Fibroblast of lung (primary cell): Measurements from ENCODE around the gene WDR76. TPM values are rescaled to one million over a fixed set of nuclear protein-coding genes. Genes with fewer than 3 reads are reported as not detected.

Experiments used
- DNase-seq, 2 donors: peaks; one replicate each; pipeline versions ENCODE4 v3.0.0 to v3.0.0-alpha.2; 2010; ENCODE audit warnings: low read depth in 2 of 2
- H2AFZ ChIP-seq: 2 replicates; pipeline ENCODE4 v1.5.1; 2012; ENCODE audit warnings: low read length, control low read depth, inconsistent platforms
- H3K27ac ChIP-seq: 2 replicates; pipeline ENCODE4 v1.5.1; 2011; ENCODE audit warnings: low read length, control low read depth; ENCODE audit not compliant: insufficient read depth
- H3K27me3 ChIP-seq: 2 replicates; pipeline ENCODE4 v1.5.1; 2011; ENCODE audit warnings: mild to moderate bottlenecking, low read length; ENCODE audit not compliant: control insufficient read depth, insufficient read depth
- H3K36me3 ChIP-seq: 2 replicates; pipeline ENCODE4 v1.5.1; 2011; ENCODE audit warnings: low read length; ENCODE audit not compliant: control insufficient read depth, insufficient read depth
- H3K4me1 ChIP-seq: 2 replicates; pipeline ENCODE4 v1.5.1; 2011; ENCODE audit warnings: low read length; ENCODE audit not compliant: control insufficient read depth, insufficient read depth; ENCODE audit errors: extremely low read depth
- H3K4me2 ChIP-seq: 2 replicates; pipeline ENCODE4 v1.5.1; 2011; ENCODE audit warnings: low read length, control low read depth; ENCODE audit not compliant: insufficient read depth; ENCODE audit errors: extremely low read depth
- H3K4me3 ChIP-seq, 4 experiments: fragments of 200-600 bp in 1 of 4; sonication (generic) in 1 of 4; replicated peaks in 1 of 4; 2 replicates each; pipeline ENCODE4 v1.5.1; 2011 to 2016; ENCODE audit warnings: low read length in 4 of 4, low read depth in 3 of 4, mild to moderate bottlenecking in 3 of 4, control low read depth in 2 of 4, inconsistent platforms in 1 of 4, mixed read lengths in 1 of 4; ENCODE audit not compliant: insufficient read depth in 1 of 4; ENCODE audit errors: control extremely low read depth in 1 of 4
- H3K79me2 ChIP-seq: 2 replicates; pipeline ENCODE4 v1.5.1; 2012; ENCODE audit warnings: mild to moderate bottlenecking, low read length, inconsistent platforms; ENCODE audit not compliant: control insufficient read depth, insufficient read depth
- H3K9ac ChIP-seq: 2 replicates; pipeline ENCODE4 v1.5.1; 2011; ENCODE audit warnings: mild to moderate bottlenecking, low read length, control low read depth; ENCODE audit not compliant: insufficient read depth
- H3K9me3 ChIP-seq: 2 replicates; pipeline ENCODE4 v1.5.1; 2012; ENCODE audit warnings: low read depth, low read length; ENCODE audit not compliant: control insufficient read depth, insufficient read depth
- H4K20me1 ChIP-seq: 2 replicates; pipeline ENCODE4 v1.5.1; 2011; ENCODE audit warnings: low read length; ENCODE audit not compliant: control insufficient read depth, insufficient read depth; ENCODE audit errors: extremely low read depth
- EZH2 ChIP-seq: IDR thresholded peaks from 2 replicates; pipeline ENCODE4 v1.5.1; 2012; ENCODE audit warnings: low read length, control low read depth, mild to moderate bottlenecking; ENCODE audit errors: missing control alignments
- polyA plus RNA-seq, 2 donors: library from polyadenylated mRNA; depleted of rRNA in 1 of 2; stranded (reverse) in 1 of 2; unstranded in 1 of 2; fragments of >200 nt; gene quantifications; 2 replicates each; pipeline ENCODE4 v1.2.1, GENCODE V29; 2011 to 2012; ENCODE audit warnings: missing spikeins in 1 of 2
- total RNA-seq: library from RNA; depleted of rRNA; stranded (reverse); fragments of >200 nt; gene quantifications from 2 replicates; pipeline ENCODE4 v1.2.1, GENCODE V29; 2014
- TF ChIP-seq, protein P1 (sequence below), 2 donors: IDR thresholded peaks in 1 of 2; conservative IDR thresholded peaks in 1 of 2; 1 replicate in 1 of 2; 2 replicates in 1 of 2; pipeline ENCODE4 v1.5.1; 2011 to 2012; ENCODE audit warnings: low read length in 2 of 2, control low read depth in 1 of 2, inconsistent platforms in 1 of 2, low read depth in 1 of 2, mild to moderate bottlenecking in 1 of 2

Gene WDR76
- total and polyA plus RNA-seq, 2 donors (not counting 1 experiment from before 2014, with no cell fraction given): 5.8 to 11.6 TPM

DNA sequence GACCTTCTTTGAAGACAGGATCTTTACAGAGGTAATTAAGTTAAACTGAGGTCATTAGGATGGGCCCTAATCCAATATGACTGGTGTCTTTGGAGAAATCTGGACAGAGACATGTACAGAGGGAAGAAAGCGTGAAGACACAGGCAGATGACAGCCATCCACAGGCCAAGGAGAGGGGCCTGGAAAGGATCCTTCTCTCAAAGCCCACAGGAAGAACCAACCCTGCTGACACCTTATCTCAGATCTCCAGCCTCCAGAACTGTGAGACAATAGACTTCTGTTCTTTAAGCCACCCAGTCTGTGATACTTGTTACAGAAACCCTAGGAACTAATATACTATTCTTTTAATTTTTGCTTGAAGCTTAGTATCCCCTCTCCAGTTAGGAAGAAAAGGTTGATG, 74.2 kb downstream of the WDR76 start:
- no peak overlapping the region for H3K4me2 ChIP-seq
- no peak overlapping the region for H2AFZ ChIP-seq
- H3K4me3 ChIP-seq: no peak overlapping the region
- H4K20me1 ChIP-seq: no peaks in the 10 kb centered on the region
- peaks cover 2% of the 10 kb centered on the region for H3K36me3 ChIP-seq
- H3K79me2 ChIP-seq: no peaks in the 10 kb centered on the region
- TF ChIP-seq, protein P1, sequence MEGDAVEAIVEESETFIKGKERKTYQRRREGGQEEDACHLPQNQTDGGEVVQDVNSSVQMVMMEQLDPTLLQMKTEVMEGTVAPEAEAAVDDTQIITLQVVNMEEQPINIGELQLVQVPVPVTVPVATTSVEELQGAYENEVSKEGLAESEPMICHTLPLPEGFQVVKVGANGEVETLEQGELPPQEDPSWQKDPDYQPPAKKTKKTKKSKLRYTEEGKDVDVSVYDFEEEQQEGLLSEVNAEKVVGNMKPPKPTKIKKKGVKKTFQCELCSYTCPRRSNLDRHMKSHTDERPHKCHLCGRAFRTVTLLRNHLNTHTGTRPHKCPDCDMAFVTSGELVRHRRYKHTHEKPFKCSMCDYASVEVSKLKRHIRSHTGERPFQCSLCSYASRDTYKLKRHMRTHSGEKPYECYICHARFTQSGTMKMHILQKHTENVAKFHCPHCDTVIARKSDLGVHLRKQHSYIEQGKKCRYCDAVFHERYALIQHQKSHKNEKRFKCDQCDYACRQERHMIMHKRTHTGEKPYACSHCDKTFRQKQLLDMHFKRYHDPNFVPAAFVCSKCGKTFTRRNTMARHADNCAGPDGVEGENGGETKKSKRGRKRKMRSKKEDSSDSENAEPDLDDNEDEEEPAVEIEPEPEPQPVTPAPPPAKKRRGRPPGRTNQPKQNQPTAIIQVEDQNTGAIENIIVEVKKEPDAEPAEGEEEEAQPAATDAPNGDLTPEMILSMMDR (conservative IDR thresholded peaks at IDR 0.05 in 1 of 2, IDR thresholded peaks at IDR 0.05 in 1 of 2; ENCODE audit: low read depth in 1 of 2, low read length in 2 of 2): no peak
- no peak for TF ChIP-seq EZH2
- no peaks in the 10 kb centered on the region for H3K27me3 ChIP-seq
- H3K4me1 ChIP-seq: peaks cover 3% of the 10 kb centered on the region
- no peak overlapping the region for H3K27ac ChIP-seq
- DNase-seq: no peak
- H3K9me3 ChIP-seq: no peaks in the 10 kb centered on the region
- H3K9ac ChIP-seq: no peak overlapping the region

DNA sequence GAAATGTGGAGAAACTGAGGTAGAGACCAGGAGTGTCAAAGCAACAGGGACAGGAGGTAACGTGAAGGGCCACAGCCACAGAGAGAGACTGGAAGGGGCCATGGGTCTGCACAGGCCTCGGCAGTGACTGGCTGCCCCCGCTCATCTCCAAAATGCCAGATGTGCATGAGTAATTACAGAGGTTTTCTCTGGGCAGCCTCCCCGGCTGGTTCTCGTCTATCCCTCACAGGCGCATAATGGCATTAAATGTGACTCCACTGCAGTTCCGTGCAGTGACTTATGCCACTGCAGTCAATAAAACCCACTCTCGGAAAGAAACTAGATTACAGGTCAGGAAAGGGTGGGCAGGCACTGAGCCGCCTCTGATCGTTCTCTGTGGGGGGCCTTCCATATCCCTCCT, 74.7 kb downstream of the WDR76 start:
- no peak for DNase-seq
- H4K20me1 ChIP-seq: no peaks in the 10 kb centered on the region
- no peak overlapping the region for H3K9ac ChIP-seq
- H3K27me3 ChIP-seq: no peaks in the 10 kb centered on the region
- no peaks in the 10 kb centered on the region for H3K9me3 ChIP-seq
- no peaks in the 10 kb centered on the region for H3K79me2 ChIP-seq
- TF ChIP-seq EZH2: no peak
- TF ChIP-seq, protein P1 (conservative IDR thresholded peaks at IDR 0.05 in 1 of 2, IDR thresholded peaks at IDR 0.05 in 1 of 2; ENCODE audit: low read depth in 1 of 2, low read length in 2 of 2): no peak
- H3K36me3 ChIP-seq: peaks cover 2% of the 10 kb centered on the region
- peaks cover 2% of the 10 kb centered on the region for H3K4me1 ChIP-seq
- no peak overlapping the region for H2AFZ ChIP-seq
- no peak overlapping the region for H3K4me2 ChIP-seq
- no peak overlapping the region for H3K27ac ChIP-seq
- no peak overlapping the region for H3K4me3 ChIP-seq

DNA sequence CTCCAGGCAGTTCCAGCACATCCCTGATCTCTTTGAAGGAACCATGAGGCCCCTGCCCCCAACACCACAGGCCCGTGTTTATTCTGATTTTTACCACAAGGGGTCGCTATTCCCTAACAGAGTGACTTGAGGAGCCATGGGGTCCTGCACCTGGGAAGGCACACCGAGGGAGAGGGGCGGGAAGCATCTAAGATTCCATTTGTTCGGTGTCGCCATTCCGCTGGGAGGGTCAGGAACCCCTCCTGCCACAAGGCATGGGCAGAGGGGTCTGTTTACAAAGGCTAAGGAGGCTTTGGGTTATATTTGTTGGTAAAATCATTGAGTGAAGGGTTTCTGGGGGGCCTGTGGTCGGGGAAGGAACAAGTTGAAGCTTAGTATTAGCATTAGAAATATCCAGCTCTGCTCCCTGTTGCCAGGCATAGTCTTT, 77.1 kb downstream of the WDR76 start:
- no peaks in the 10 kb centered on the region for H3K79me2 ChIP-seq
- H3K27ac ChIP-seq: no peak overlapping the region
- no peak overlapping the region for H3K9ac ChIP-seq
- H2AFZ ChIP-seq: no peak overlapping the region
- H3K4me3 ChIP-seq: no peak overlapping the region
- peak; percentile 48 to 66 for DNase-seq
- no peak overlapping the region for H3K4me2 ChIP-seq
- no peaks in the 10 kb centered on the region for H4K20me1 ChIP-seq
- H3K9me3 ChIP-seq: no peaks in the 10 kb centered on the region
- TF ChIP-seq, protein P1 (conservative IDR thresholded peaks at IDR 0.05 in 1 of 2, IDR thresholded peaks at IDR 0.05 in 1 of 2; ENCODE audit: low read depth in 1 of 2, low read length in 2 of 2): peak; percentile 76 to 94
- no peak for TF ChIP-seq EZH2
- H3K36me3 ChIP-seq: peaks cover 2% of the 10 kb centered on the region
- H3K4me1 ChIP-seq: no peaks in the 10 kb centered on the region
- no peaks in the 10 kb centered on the region for H3K27me3 ChIP-seq
